ENCODE data around the gene SH2D6. TPM values are rescaled to one million over a fixed set of nuclear protein-coding genes. Genes with fewer than 3 reads are reported as not detected.
A peak's percentile ranks its signal among the peaks of the same experiment; 100 is the strongest.

The SH2D6 gene
- total and polyA plus RNA-seq, 2 donors = 0.37 TPM; not detected in 1

- Histone ChIP-seq H3K36me3 (ENCODE audit: insufficient read depth) (no peaks in the 10 kb centered on the region), H3K27ac (ENCODE audit: low read depth) (peak overlapping the region; percentile 85), H3K4me1 (ENCODE audit: insufficient read depth) (peaks cover 3% of the 10 kb centered on the region), H3K4me3 (ENCODE audit: low read depth, low read length) (no peak overlapping the region)
- 71% methylated on average over 13 of the region's 13 CpGs for WGBS
- no peak for DNase-seq (ENCODE audit: extremely low spot score)
These were observed 3.0 kb downstream of the SH2D6 start for GRCh38 chr2:85421260-85422071.

GRCh38 chr2:85422072-85422457, 3.6 kb downstream of the SH2D6 start:
- 90% methylated on average over 2 of the region's 2 CpGs for WGBS
- Histone ChIP-seq H3K4me3 (ENCODE audit: low read depth, low read length) (no peak overlapping the region), H3K36me3 (ENCODE audit: insufficient read depth) (no peaks in the 10 kb centered on the region), H3K4me1 (ENCODE audit: insufficient read depth) (peaks cover 3% of the 10 kb centered on the region), H3K27ac (ENCODE audit: low read depth) (no peak overlapping the region)
- DNase-seq (ENCODE audit: extremely low spot score) = no peak

- H3K4me3 ChIP-seq (ENCODE audit: low read depth, low read length) = no peak overlapping the region
- no peak for DNase-seq (ENCODE audit: extremely low spot score)
- no peaks in the 10 kb centered on the region for H3K36me3 ChIP-seq (ENCODE audit: insufficient read depth)
- no peak overlapping the region for H3K27ac ChIP-seq (ENCODE audit: low read depth)
- H3K4me1 ChIP-seq (ENCODE audit: insufficient read depth) = no peaks in the 10 kb centered on the region
- WGBS = 72% methylated on average over 5 of the region's 5 CpGs
These were observed 5.0 kb downstream of the SH2D6 start for GRCh38 chr2:85423525-85423924.

DNA sequence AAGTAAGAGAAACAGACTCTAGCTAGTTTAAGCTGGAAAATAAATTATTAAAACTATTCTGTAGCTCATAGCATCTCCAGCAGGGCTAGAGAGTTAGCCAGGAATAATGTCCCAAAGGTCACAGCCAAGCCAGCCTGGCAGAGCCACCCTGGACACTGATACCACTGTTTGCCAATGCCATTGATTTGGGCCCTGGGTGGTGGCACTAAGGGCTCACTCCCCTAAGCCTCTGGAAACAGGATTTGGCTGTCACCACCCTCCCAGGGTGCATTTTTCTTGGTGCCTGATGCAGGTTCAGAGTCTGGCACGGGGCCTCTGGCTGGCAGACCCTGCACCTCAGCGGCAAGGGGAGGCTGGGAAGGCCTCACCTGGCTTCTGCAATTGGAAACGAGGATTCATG, 7.1 kb downstream of the SH2D6 start:
- Histone ChIP-seq H3K27ac (ENCODE audit: low read depth) (no peak overlapping the region), H3K4me3 (ENCODE audit: low read depth, low read length) (no peak overlapping the region), H3K4me1 (ENCODE audit: insufficient read depth) (no peaks in the 10 kb centered on the region), H3K36me3 (ENCODE audit: insufficient read depth) (no peaks in the 10 kb centered on the region)
- WGBS = 93% methylated on average over 3 of the region's 3 CpGs
- DNase-seq (ENCODE audit: extremely low spot score) = no peak

DNA sequence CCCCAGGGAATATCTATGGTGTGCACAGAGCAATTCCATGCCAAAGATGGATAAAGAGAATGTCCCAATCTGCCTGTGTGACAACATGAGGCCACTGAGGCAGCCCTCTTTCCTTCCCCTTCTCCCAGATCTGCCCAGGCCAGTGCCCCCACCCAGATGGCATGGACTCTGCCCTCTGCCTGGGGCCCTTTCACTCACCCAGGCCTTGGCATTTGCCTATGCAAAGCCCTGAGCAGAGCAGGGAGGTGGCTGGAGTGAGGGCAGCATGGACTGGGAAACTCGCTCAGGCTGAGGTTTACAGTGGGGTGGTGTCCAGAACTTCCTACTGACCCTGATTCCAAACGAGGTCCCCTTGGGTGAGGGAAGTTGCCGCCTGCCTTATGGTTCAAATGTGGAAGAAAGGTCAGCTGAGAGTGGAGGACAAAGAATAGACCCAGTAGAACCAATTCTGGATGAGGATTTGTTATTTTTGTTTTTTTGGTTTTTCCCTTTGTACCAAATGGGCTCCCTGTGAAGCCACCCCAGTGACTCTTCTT, 8.9 kb downstream of the SH2D6 start:
- Histone ChIP-seq H3K36me3 (ENCODE audit: insufficient read depth) (no peaks in the 10 kb centered on the region), H3K4me1 (ENCODE audit: insufficient read depth) (no peaks in the 10 kb centered on the region), H3K27ac (ENCODE audit: low read depth) (no peak overlapping the region), H3K4me3 (ENCODE audit: low read depth, low read length) (no peak overlapping the region)
- no peak for DNase-seq (ENCODE audit: extremely low spot score)
- 72% methylated on average over 3 of the region's 3 CpGs for WGBS

GRCh38 chr2:85428343-85428881, 9.9 kb downstream of the SH2D6 start:
- whole genome bisulfite sequencing = 78% methylated on average over 7 of the region's 7 CpGs
- DNase-seq (ENCODE audit: extremely low spot score) = no peak
- H3K27ac ChIP-seq (ENCODE audit: low read depth) = no peak overlapping the region
- no peaks in the 10 kb centered on the region for H3K36me3 ChIP-seq (ENCODE audit: insufficient read depth)
- no peak overlapping the region for H3K4me3 ChIP-seq (ENCODE audit: low read depth, low read length)
- no peaks in the 10 kb centered on the region for H3K4me1 ChIP-seq (ENCODE audit: insufficient read depth)

- Histone ChIP-seq H3K36me3 (ENCODE audit: insufficient read depth) (no peaks in the 10 kb centered on the region), H3K4me1 (ENCODE audit: insufficient read depth) (no peaks in the 10 kb centered on the region), H3K4me3 (ENCODE audit: low read depth, low read length) (no peak overlapping the region), H3K27ac (ENCODE audit: low read depth) (no peak overlapping the region)
- 82% methylated on average over 12 of the region's 12 CpGs for WGBS
- no peak for DNase-seq (ENCODE audit: extremely low spot score)
These were observed 10.9 kb downstream of the SH2D6 start for GRCh38 chr2:85429213-85429923.

DNA sequence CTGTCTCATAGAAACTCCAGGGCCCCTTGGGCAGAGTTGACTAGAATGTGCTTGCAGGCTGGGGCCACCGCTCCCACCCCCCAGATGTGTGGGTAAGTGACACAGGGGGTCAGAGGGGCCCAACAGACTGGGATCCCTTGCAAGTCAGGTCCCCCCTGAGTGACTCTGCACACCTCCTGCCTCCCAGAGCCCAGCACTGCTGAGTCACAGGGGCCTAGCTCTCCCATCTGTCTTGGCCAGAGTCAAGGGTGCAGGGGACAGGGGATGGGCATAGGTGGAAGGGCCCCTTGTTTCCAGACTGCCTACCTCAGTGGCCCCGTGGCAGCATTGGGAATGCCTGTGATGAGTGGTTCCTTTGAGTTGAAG, 11.4 kb downstream of the SH2D6 start:
- Histone ChIP-seq H3K4me1 (ENCODE audit: insufficient read depth) (no peaks in the 10 kb centered on the region), H3K36me3 (ENCODE audit: insufficient read depth) (no peaks in the 10 kb centered on the region), H3K27ac (ENCODE audit: low read depth) (no peak overlapping the region), H3K4me3 (ENCODE audit: low read depth, low read length) (no peak overlapping the region)
- no peak for DNase-seq (ENCODE audit: extremely low spot score)
- 88% methylated on average over 2 of the region's 2 CpGs for WGBS

DNA sequence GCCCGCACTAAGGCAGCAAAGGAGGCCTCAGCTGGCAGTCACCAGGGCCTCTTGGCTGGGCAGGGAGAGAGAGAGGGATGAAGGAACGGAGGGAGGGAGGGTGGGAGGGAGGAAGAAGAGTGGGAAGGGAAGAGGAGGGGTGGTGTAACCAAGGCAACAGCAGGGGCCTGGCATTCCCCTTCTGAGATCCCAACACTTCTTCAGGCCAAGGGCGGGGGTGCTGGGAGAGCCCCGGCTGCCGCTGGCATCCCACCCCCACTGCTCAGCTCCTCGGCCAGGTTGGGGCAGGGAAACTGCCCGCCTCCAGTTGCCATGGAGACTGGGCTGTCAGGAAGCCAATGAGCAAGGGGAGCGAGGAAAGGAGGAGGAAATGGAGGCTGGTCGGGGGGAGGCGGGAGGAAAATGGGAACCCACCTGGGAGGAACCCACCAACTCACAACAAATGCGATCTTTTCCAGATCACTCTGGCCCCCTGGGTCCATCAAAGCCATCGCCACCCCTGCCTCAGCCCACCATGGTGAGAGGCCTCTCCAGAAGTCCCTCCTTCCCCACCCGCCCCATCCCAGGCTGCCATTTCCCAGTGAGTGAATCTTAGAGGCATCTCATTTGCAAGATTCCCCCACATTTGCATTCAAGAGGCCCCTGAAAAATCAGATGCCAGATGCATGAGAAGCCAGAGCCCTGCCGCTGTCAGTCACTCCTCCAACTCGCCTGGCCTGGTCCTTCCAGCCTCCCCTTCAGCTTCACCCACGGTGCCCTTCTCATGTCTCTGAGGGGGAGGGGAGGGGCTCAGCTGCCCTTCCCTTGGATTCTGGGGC, 12.4 kb downstream of the SH2D6 start:
- Histone ChIP-seq H3K4me1 (ENCODE audit: insufficient read depth) (no peaks in the 10 kb centered on the region), H3K27ac (ENCODE audit: low read depth) (no peak overlapping the region), H3K4me3 (ENCODE audit: low read depth, low read length) (no peak overlapping the region), H3K36me3 (ENCODE audit: insufficient read depth) (no peaks in the 10 kb centered on the region)
- no peak for DNase-seq (ENCODE audit: extremely low spot score)
- WGBS = 67% methylated on average over 16 of the region's 16 CpGs

GRCh38 chr2:85431570-85432205, 13.2 kb downstream of the SH2D6 start:
- H3K27ac ChIP-seq (ENCODE audit: low read depth) = no peak overlapping the region
- 85% methylated on average over 10 of the region's 10 CpGs for WGBS
- H3K4me3 ChIP-seq (ENCODE audit: low read depth, low read length) = no peak overlapping the region
- no peaks in the 10 kb centered on the region for H3K36me3 ChIP-seq (ENCODE audit: insufficient read depth)
- no peaks in the 10 kb centered on the region for H3K4me1 ChIP-seq (ENCODE audit: insufficient read depth)
- DNase-seq (ENCODE audit: extremely low spot score) = no peak

DNA sequence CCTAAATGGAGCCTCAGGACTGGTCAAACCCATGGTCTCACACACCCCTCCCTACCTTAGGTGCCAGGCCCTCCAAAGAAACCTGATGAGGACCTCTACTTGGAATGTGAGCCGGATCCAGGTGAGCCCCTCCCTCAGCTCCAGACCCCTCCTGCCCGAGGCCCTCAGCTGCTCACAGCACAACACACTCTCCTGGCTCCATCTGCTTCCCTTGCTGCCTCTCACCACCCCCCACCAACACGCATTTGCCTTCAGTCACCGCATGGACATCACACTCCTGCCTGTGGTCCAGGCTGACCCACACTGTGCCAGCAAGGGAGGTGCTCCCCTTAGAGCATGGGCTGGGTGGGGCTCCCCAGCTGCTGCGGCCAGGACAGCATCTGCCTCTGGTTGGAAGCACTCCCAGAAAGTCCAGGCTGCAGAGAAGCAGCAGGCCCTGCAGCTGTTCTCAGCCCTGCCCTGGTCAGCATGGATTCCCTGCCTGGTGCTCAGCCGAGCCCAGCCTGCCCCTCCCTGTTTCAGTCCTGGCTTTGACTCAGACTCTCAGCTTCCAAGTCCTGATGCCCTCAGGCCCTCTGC, 15.1 kb downstream of the SH2D6 start:
- Histone ChIP-seq H3K4me1 (ENCODE audit: insufficient read depth) (no peaks in the 10 kb centered on the region), H3K36me3 (ENCODE audit: insufficient read depth) (no peaks in the 10 kb centered on the region), H3K4me3 (ENCODE audit: low read depth, low read length) (no peak overlapping the region), H3K27ac (ENCODE audit: low read depth) (peak overlapping the region; percentile 11)
- DNase-seq (ENCODE audit: extremely low spot score) = no peak
- WGBS = 29% methylated on average over 6 of the region's 6 CpGs

DNA sequence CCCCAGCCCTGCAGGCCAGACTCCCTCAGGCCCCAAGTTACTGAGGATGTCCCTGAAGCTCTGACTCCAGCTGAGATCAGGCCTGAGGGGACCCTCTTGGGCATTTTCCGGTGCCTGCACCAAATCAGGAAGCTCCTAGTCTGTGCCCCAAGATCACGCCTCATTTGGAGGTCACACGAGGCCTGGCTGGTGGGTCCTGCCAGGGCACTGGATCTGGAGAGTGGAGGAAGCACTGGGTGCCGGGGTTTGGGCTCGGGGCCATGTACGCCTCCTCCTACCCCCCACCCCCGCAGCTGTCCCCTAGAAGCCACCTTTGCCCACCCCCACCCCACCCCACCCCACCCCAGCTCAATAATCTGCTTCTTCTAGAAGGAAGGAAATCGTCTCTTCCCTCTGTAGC, 16.2 kb downstream of the SH2D6 start:
- H3K4me3 ChIP-seq (ENCODE audit: low read depth, low read length) = no peak overlapping the region
- H3K27ac ChIP-seq (ENCODE audit: low read depth) = no peak overlapping the region
- H3K4me1 ChIP-seq (ENCODE audit: insufficient read depth) = no peaks in the 10 kb centered on the region
- H3K36me3 ChIP-seq (ENCODE audit: insufficient read depth) = no peaks in the 10 kb centered on the region
- 77% methylated on average over 8 of the region's 8 CpGs for WGBS
- no peak for DNase-seq (ENCODE audit: extremely low spot score)

Measured in urinary bladder (tissue), 4 donors.